Measurements from ENCODE around the gene ZNF813. TPM values are rescaled to one million over a fixed set of nuclear protein-coding genes. Genes with fewer than 3 reads are reported as not detected.
"Not testable (repeated sequence)": the region's sequence is repeated elsewhere in the genome, so short reads cannot be mapped to it uniquely, and the experiment has no call there.

The ZNF813 gene
- total and polyA plus RNA-seq, 2 experiments from 2014 or later, result 2.8 to 8.6 TPM

DNA sequence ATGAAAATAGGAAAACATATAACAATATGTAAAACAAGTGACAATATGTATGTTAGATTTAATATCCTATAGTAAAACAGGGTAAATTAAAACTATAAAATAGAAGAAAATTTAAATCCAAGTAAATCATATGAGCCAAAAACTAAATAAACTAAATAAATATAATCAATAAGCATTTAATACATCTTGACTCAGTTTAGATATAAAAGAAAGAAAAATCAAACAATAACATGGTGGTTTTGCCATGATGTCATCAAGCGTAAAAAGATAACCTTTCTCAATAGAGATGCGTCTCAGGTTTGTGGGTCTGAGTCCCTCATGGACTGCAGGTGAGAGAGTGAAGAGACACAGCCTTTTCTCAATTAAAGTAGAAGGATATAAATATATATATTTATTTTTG, 43.8 kb downstream of the ZNF813 start:
- Histone ChIP-seq H3K4me2 (no peak overlapping the region), H3K27ac (no peak overlapping the region), H3K79me2 (no peaks in the 10 kb centered on the region), H3K4me3 (no peak overlapping the region), H4K20me1 (ENCODE audit: insufficient read depth, poor library complexity, severe bottlenecking) (no peaks in the 10 kb centered on the region), H3K9me2 (replicated peaks; ENCODE audit: insufficient read depth) (no peaks in the 10 kb centered on the region), H3K9me3 (ENCODE audit: low read depth) (no peaks in the 10 kb centered on the region), H3K4me1 (ENCODE audit: insufficient read depth) (peaks cover 12% of the 10 kb centered on the region), H3K36me3 (replicated peaks; ENCODE audit: insufficient read depth, low read depth) (no peaks in the 10 kb centered on the region), H2AFZ (no peak overlapping the region), H3K27me3 (no peaks in the 10 kb centered on the region)
- 98% methylated on average over 2 of the region's 2 CpGs for WGBS (ENCODE audit: low lambda C conversion rate, missing lambda C conversion rate)
- TF ChIP-seq EZH2phosphoT487 (IDR thresholded peaks at IDR 0.05; ENCODE audit: low read depth, severe bottlenecking, unreplicated experiment) (no peak), CTCF (IDR thresholded peaks at IDR 0.05; ENCODE audit: poor library complexity) (no peak)
- no peak for DNase-seq (ENCODE audit: low spot score)

DNA sequence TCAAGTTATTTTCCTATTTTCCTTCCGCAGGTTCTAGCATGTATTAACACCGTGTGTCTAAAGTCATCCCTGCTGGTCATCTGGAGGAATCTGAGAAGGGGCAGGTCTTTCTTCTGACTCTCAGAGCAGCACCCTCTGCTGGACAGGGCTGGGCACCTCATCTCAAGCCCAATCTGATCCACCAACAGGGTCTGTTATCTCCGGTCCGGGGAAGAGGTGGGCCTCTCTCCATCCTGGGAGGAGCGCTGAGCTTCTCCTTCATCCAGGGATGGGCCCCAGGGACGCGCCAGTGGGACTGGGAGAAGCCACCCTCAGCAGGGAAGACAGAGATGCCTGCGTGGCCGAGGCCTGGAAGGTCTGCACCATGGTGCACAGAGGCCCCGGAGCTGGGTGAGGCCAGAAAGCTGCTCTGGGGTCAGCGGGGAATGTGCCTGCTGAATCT, 44.4 kb downstream of the ZNF813 start:
- Histone ChIP-seq H2AFZ (no peak overlapping the region), H3K9me2 (replicated peaks; ENCODE audit: insufficient read depth) (no peaks in the 10 kb centered on the region), H3K4me2 (no peak overlapping the region), H3K4me1 (ENCODE audit: insufficient read depth) (peaks cover 12% of the 10 kb centered on the region), H3K27ac (no peak overlapping the region), H3K4me3 (no peak overlapping the region), H3K36me3 (replicated peaks; ENCODE audit: insufficient read depth, low read depth) (no peaks in the 10 kb centered on the region), H4K20me1 (ENCODE audit: insufficient read depth, poor library complexity, severe bottlenecking) (no peaks in the 10 kb centered on the region), H3K9me3 (ENCODE audit: low read depth) (no peaks in the 10 kb centered on the region), H3K27me3 (no peaks in the 10 kb centered on the region), H3K79me2 (no peaks in the 10 kb centered on the region)
- no peak for TF ChIP-seq EZH2 (IDR thresholded peaks at IDR 0.05; ENCODE audit: borderline replicate concordance)
- TF ChIP-seq CTCF (IDR thresholded peaks at IDR 0.05; ENCODE audit: poor library complexity), result peak; percentile 64
- 40% methylated on average over 11 of the region's 11 CpGs for WGBS (ENCODE audit: low lambda C conversion rate, missing lambda C conversion rate)
- peak; percentile 83 for DNase-seq (ENCODE audit: low spot score)

GRCh38 chr19:53515047-53515446, 47.5 kb downstream of the ZNF813 start:
- not testable (repeated sequence) for H3K79me2 ChIP-seq; H3K27me3 ChIP-seq; H3K4me2 ChIP-seq; H3K9me2 ChIP-seq (replicated peaks; ENCODE audit: insufficient read depth); H3K4me1 ChIP-seq (ENCODE audit: insufficient read depth); H2AFZ ChIP-seq; H3K4me3 ChIP-seq; H3K27ac ChIP-seq; DNase-seq (ENCODE audit: low spot score); H3K9me3 ChIP-seq (ENCODE audit: low read depth); H3K36me3 ChIP-seq (replicated peaks; ENCODE audit: insufficient read depth, low read depth); H4K20me1 ChIP-seq (ENCODE audit: insufficient read depth, poor library complexity, severe bottlenecking)
- 96% methylated on average over 3 of the region's 3 CpGs for WGBS (ENCODE audit: low lambda C conversion rate, missing lambda C conversion rate)

DNA sequence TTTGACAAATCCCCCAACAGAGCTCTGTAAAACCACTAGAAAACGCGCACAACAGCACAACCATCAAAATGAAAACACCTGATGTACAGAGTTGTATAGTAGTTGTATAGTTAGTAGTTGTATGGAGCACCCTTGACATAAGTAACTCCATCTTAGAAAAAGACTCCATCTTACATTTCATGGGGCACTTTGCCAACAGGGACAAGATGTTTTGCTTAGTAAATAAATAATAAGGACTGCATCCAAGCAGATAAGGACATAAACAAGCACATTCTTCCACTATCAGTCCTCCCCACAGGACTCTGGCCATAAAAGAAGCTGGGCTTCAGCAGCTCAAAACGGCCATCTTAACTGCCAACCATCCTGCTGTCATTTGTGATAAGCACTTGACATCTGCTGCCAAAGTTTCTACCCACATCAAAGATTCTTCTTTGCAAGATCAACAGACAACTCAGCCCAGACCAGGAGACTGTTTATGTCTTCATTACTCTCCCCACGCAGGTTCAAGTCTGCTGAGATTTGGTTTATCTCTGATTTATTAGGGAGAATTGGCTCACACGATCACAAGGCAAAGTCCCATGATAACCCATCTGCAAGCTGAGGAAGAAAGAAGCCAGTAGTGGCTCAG, 49.7 kb downstream of the ZNF813 start:
- H3K36me3 ChIP-seq (replicated peaks; ENCODE audit: insufficient read depth, low read depth), result no peaks in the 10 kb centered on the region
- H3K4me2 ChIP-seq, result no peak overlapping the region
- DNase-seq (ENCODE audit: low spot score), result no peak
- H3K4me3 ChIP-seq, result no peak overlapping the region
- H2AFZ ChIP-seq, result no peak overlapping the region
- no peaks in the 10 kb centered on the region for H3K27me3 ChIP-seq
- H3K4me1 ChIP-seq (ENCODE audit: insufficient read depth), result peaks cover 5% of the 10 kb centered on the region
- no peak for TF ChIP-seq CTCF (IDR thresholded peaks at IDR 0.05; ENCODE audit: poor library complexity)
- TF ChIP-seq EZH2phosphoT487 (IDR thresholded peaks at IDR 0.05; ENCODE audit: low read depth, severe bottlenecking, unreplicated experiment), result no peak
- TF ChIP-seq EZH2 (IDR thresholded peaks at IDR 0.05; ENCODE audit: borderline replicate concordance), result no peak
- no peaks in the 10 kb centered on the region for H3K9me3 ChIP-seq (ENCODE audit: low read depth)
- H4K20me1 ChIP-seq (ENCODE audit: insufficient read depth, poor library complexity, severe bottlenecking), result no peaks in the 10 kb centered on the region
- 60% methylated on average over 5 of the region's 5 CpGs for WGBS (ENCODE audit: low lambda C conversion rate, missing lambda C conversion rate)
- peak overlapping the region; percentile 69 for H3K27ac ChIP-seq
- no peaks in the 10 kb centered on the region for H3K79me2 ChIP-seq
- H3K9me2 ChIP-seq (replicated peaks; ENCODE audit: insufficient read depth), result no peaks in the 10 kb centered on the region
